K562 (cell line): ENCODE data around the gene PPP1R12C. TPM values are rescaled to one million over a fixed set of nuclear protein-coding genes. Genes with fewer than 3 reads are reported as not detected.

ENCODE experiments used
- BRF1 ChIP-seq: IDR thresholded peaks from 3 replicates; pipeline ENCODE4 v1.6.1; 2011; ENCODE audit warnings: borderline replicate concordance, mild to moderate bottlenecking; ENCODE audit not compliant: insufficient read length; ENCODE audit errors: extremely low read depth
- FOXK1 ChIP-seq: sonication (generic); formaldehyde crosslinking; IDR thresholded peaks from 2 replicates; pipeline ENCODE4 v1.8.0; 2022; ENCODE audit warnings: missing genetic modification reagents, mild to moderate bottlenecking, borderline replicate concordance
- HOXB6 ChIP-seq: fragments of 250-450 bp; sonication (Bioruptor Pico); IDR thresholded peaks from 2 replicates; pipeline ENCODE4 v1.5.1; 2022; ENCODE audit warnings: mild to moderate bottlenecking, borderline replicate concordance
- NELFE ChIP-seq: IDR thresholded peaks from 2 replicates; pipeline ENCODE4 v1.6.1; 2011; ENCODE audit warnings: mild to moderate bottlenecking; ENCODE audit not compliant: insufficient read depth, insufficient read length
- OTX1 ChIP-seq: fragments of 450-650 bp; formaldehyde crosslinking; IDR thresholded peaks from 2 replicates; pipeline ENCODE4 v1.4.0; 2022; ENCODE audit warnings: mild to moderate bottlenecking
- PTRF ChIP-seq: fragments of 450-650 bp; IDR thresholded peaks from 2 replicates; pipeline ENCODE4 v1.6.1; 2016; ENCODE audit warnings: mild to moderate bottlenecking, missing genetic modification characterization, missing compliant biosample characterization
- RCOR1 ChIP-seq, 2 experiments: IDR thresholded peaks; 2 replicates each; pipeline ENCODE4 v1.6.1; 2012; ENCODE audit warnings: low read depth in 2 of 2, low read length in 2 of 2, borderline replicate concordance in 1 of 2, improper control_type of control experiment in 1 of 2
- SETDB1 ChIP-seq: IDR thresholded peaks from one replicate; pipeline ENCODE4 v1.6.1; 2012; ENCODE audit warnings: low read length, control low read depth, inconsistent platforms
- SMARCE1 ChIP-seq: fragments of 450-650 bp; IDR thresholded peaks from 2 replicates; pipeline ENCODE4 v1.7.1; 2016; ENCODE audit warnings: mild to moderate bottlenecking
- SRSF1 ChIP-seq: fragments of 200-400 bp; formaldehyde crosslinking; IDR thresholded peaks from 2 replicates; pipeline ENCODE4 v1.6.1; 2017; ENCODE audit warnings: mild to moderate bottlenecking, low read depth, low read length, moderate library complexity
- STAT5A ChIP-seq: IDR thresholded peaks from 2 replicates; pipeline ENCODE4 v1.6.1; 2012; ENCODE audit warnings: low read length, inconsistent platforms, borderline replicate concordance
- STAT5B ChIP-seq: fragments of 250-450 bp; sonication (Bioruptor Pico); IDR thresholded peaks from 2 replicates; pipeline ENCODE4 v1.8.0; 2021; ENCODE audit warnings: mild to moderate bottlenecking, inconsistent platforms
- ZNF707 ChIP-seq: fragments of 250-450 bp; sonication (Bioruptor Pico); conservative IDR thresholded peaks from 2 replicates; pipeline ENCODE4 v1.8.0; 2022; ENCODE audit warnings: inconsistent platforms, mild to moderate bottlenecking, moderate library complexity
- ZNF717 ChIP-seq: fragments of 250-450 bp; sonication (Bioruptor Pico); IDR thresholded peaks from 2 replicates; pipeline ENCODE4 v1.5.0; 2021
- ZNF77 ChIP-seq: fragments of 250-450 bp; sonication (Bioruptor Pico); IDR thresholded peaks from 2 replicates; pipeline ENCODE4 v1.5.0; 2020
- ZNF830 ChIP-seq: fragments of 250-450 bp; sonication (Bioruptor Pico); IDR thresholded peaks from 2 replicates; pipeline ENCODE4 v1.5.0; 2021; ENCODE audit warnings: mild to moderate bottlenecking
- polyA plus RNA-seq, 8 experiments: library from polyadenylated mRNA; depleted of rRNA in 4 of 8; stranded (reverse) in 5 of 8; unstranded in 3 of 8; fragments of >200 nt; fragmentation: Nextera tagmentation in 2 of 8; fragmentation: Illumina TruSeq in 1 of 8; extraction: Ambion mirVana in 2 of 8; extraction: Trizol in 1 of 8; gene quantifications; 2 replicates each; pipeline versions ENCODE4 v1.2.1 to v1.2.3, GENCODE V29; 2011 to 2014; ENCODE audit warnings: inconsistent platforms in 1 of 8, missing spikeins in 1 of 8
- total RNA-seq, 7 experiments: library from RNA; depleted of rRNA in 6 of 7; stranded (reverse); fragments of >200 nt in 6 of 7; fragmentation: Illumina TruSeq in 2 of 7; extraction: Trizol in 2 of 7; gene quantifications; 2 replicates each; pipeline versions ENCODE4 v1.2.1 to v1.2.3, GENCODE V29; 2011 to 2021; ENCODE audit warnings: low replicate concordance in 1 of 7
- TF ChIP-seq, protein P1 (sequence below): fragments of 200-800 bp; sonication (Bioruptor generic); IDR thresholded peaks from 2 replicates; pipeline ENCODE4 v1.6.1; 2016; ENCODE audit warnings: missing genetic modification characterization, missing compliant biosample characterization
- TF ChIP-seq, protein P2 (sequence below), 2 experiments: fragments of 450-650 bp in 1 of 2; sonication (generic) in 1 of 2; formaldehyde crosslinking in 1 of 2; IDR thresholded peaks in 1 of 2; conservative IDR thresholded peaks in 1 of 2; 2 replicates each; pipeline versions ENCODE4 v1.6.1 to v1.8.1; 2016 to 2023; ENCODE audit warnings: mild to moderate bottlenecking in 2 of 2, moderate library complexity in 2 of 2, inconsistent platforms in 1 of 2, missing genetic modification reagents in 1 of 2
- TF ChIP-seq, protein P3 (sequence below): fragments of 450-650 bp; formaldehyde crosslinking; IDR thresholded peaks from 2 replicates; pipeline ENCODE4 v1.4.0; 2020; ENCODE audit warnings: mild to moderate bottlenecking, moderate library complexity

PPP1R12C gene
- total and polyA plus RNA-seq, 9 of the 15 experiments (the other 6 are each of a cell fraction or from before 2014, with no cell fraction given) = 1.8 to 136 (median 33.7) TPM

DNA sequence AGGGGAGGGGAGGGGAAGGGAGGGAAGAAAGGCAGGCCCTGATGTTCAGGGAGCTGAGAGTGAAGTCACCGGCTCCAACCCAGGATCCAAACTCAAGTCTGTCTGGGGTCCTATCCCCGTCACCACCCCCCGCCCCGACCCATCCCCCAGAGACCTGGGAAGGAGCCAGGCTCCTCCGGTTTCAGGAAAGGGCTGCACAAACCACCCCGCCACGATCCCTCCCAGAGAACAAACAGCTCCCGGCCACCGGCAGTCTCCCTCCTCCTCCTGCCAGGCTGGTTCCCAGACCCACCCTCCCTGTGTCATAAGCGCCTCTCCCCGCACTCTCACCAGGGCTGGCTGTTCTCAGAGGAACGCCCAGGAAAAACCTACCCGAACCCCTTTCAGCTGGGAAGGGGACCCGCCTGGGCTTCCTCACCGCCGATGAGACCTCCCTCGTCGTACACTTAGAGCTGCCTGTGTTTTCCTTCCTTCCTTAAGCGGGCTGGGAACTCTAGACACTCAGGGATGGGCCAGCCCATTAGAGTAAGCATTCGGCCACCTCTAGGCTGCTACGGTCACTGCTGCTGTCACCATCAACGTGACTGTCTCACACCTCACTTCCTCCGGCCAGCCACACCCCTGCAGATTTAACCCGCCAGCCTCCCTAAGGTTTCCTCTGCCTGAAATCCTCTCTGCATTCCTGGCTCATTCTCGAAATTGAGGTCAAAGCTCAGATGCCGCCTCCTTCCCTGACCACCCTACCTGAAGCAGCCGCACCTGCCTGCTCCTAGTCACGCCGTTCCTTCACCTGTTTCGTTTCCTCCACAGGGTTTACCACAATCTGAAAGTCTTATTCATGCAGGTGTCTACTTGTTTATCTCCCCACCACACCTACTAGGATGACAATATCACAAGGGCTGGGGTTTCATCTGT is 48.2 kb downstream of the PPP1R12C start (continued):
- TF ChIP-seq, protein P1, sequence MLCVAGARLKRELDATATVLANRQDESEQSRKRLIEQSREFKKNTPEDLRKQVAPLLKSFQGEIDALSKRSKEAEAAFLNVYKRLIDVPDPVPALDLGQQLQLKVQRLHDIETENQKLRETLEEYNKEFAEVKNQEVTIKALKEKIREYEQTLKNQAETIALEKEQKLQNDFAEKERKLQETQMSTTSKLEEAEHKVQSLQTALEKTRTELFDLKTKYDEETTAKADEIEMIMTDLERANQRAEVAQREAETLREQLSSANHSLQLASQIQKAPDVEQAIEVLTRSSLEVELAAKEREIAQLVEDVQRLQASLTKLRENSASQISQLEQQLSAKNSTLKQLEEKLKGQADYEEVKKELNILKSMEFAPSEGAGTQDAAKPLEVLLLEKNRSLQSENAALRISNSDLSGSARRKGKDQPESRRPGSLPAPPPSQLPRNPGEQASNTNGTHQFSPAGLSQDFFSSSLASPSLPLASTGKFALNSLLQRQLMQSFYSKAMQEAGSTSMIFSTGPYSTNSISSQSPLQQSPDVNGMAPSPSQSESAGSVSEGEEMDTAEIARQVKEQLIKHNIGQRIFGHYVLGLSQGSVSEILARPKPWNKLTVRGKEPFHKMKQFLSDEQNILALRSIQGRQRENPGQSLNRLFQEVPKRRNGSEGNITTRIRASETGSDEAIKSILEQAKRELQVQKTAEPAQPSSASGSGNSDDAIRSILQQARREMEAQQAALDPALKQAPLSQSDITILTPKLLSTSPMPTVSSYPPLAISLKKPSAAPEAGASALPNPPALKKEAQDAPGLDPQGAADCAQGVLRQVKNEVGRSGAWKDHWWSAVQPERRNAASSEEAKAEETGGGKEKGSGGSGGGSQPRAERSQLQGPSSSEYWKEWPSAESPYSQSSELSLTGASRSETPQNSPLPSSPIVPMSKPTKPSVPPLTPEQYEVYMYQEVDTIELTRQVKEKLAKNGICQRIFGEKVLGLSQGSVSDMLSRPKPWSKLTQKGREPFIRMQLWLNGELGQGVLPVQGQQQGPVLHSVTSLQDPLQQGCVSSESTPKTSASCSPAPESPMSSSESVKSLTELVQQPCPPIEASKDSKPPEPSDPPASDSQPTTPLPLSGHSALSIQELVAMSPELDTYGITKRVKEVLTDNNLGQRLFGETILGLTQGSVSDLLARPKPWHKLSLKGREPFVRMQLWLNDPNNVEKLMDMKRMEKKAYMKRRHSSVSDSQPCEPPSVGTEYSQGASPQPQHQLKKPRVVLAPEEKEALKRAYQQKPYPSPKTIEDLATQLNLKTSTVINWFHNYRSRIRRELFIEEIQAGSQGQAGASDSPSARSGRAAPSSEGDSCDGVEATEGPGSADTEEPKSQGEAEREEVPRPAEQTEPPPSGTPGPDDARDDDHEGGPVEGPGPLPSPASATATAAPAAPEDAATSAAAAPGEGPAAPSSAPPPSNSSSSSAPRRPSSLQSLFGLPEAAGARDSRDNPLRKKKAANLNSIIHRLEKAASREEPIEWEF (CRISPR knock-in tag) = no peak
- TF ChIP-seq OTX1 (CRISPR knock-in tag) (no peak), SRSF1 (no peak), ZNF717 (no peak), ZNF77 (CRISPR knock-in tag) (no peak), NELFE (no peak), RCOR1 (IDR thresholded peaks at IDR 0.05; ENCODE audit: borderline replicate concordance in 1 of 2, low read depth in 2 of 2, low read length in 2 of 2) (no peak), BRF1 (no peak), HOXB6 (CRISPR knock-in tag) (no peak), PTRF (tag) (no peak), ZNF707 (CRISPR knock-in tag) (no peak), STAT5B (CRISPR knock-in tag) (no peak), ZNF830 (no peak), FOXK1 (CRISPR knock-in tag) (no peak), SETDB1 (no peak), STAT5A (no peak), SMARCE1 (no peak)
- TF ChIP-seq, protein P2, sequence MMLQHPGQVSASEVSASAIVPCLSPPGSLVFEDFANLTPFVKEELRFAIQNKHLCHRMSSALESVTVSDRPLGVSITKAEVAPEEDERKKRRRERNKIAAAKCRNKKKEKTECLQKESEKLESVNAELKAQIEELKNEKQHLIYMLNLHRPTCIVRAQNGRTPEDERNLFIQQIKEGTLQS (IDR thresholded peaks at IDR 0.05) = no peak
- TF ChIP-seq, protein P2 (CRISPR knock-in tag; conservative IDR thresholded peaks at IDR 0.05) = no peak
- TF ChIP-seq, protein P3, sequence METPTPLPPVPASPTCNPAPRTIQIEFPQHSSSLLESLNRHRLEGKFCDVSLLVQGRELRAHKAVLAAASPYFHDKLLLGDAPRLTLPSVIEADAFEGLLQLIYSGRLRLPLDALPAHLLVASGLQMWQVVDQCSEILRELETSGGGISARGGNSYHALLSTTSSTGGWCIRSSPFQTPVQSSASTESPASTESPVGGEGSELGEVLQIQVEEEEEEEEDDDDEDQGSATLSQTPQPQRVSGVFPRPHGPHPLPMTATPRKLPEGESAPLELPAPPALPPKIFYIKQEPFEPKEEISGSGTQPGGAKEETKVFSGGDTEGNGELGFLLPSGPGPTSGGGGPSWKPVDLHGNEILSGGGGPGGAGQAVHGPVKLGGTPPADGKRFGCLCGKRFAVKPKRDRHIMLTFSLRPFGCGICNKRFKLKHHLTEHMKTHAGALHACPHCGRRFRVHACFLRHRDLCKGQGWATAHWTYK = no peak
